HG03342 (cell line): ENCODE measurements around the gene LRP1.

Experiments
- ATAC-seq: cut with Tn5 transposase; IDR thresholded peaks from one replicate; pipeline ENCODE4 v1.9.1; 2021; ENCODE audit warnings: mild to moderate bottlenecking, moderate library complexity; ENCODE audit not compliant: unreplicated experiment

The LRP1 gene

GRCh38 chr12:57127726-57128518 is at the start of gene LRP1:
Gene LRP1, plus strand, starts transcription at chr12:57128483. Its CDS starts 482 bp downstream, at chr12:57128965.
- no peak for ATAC-seq

GRCh38 chr12:57078519-57079404 is 49.5 kb upstream of the LRP1 start, which contains the start of gene NEMP1:
Gene NEMP1, minus strand, starts transcription at chr12:57078791. Its CDS starts 46 bp downstream, at chr12:57078745.
- ATAC-seq = peak; percentile 96

GRCh38 chr12:57079821-57080220 is 48.5 kb upstream of the LRP1 start:
- ATAC-seq = no peak

GRCh38 chr12:57080855-57081254 is 47.4 kb upstream of the LRP1 start:
- no peak for ATAC-seq

GRCh38 chr12:57085999-57086492 is 42.2 kb upstream of the LRP1 start:
- ATAC-seq = no peak

GRCh38 chr12:57086493-57087009 is 41.7 kb upstream of the LRP1 start:
- ATAC-seq = no peak

GRCh38 chr12:57087010-57087690 is 41.1 kb upstream of the LRP1 start:
- ATAC-seq = peak; percentile 30

- ATAC-seq = peak; percentile 30
Measured at GRCh38 chr12:57087691-57088353, 40.5 kb upstream of the LRP1 start.

GRCh38 chr12:57088354-57089270 is 39.7 kb upstream of the LRP1 start, which contains the start of gene NAB2:
Gene NAB2, plus strand, starts transcription at chr12:57089114. Its CDS starts 158 bp downstream, at chr12:57089272.
- peak; percentile 52 for ATAC-seq

GRCh38 chr12:57089271-57090245 is 38.7 kb upstream of the LRP1 start:
- no peak for ATAC-seq

GRCh38 chr12:57090490-57090889 is 37.8 kb upstream of the LRP1 start:
- ATAC-seq = no peak

- no peak for ATAC-seq
Measured at GRCh38 chr12:57090924-57091637, 37.2 kb upstream of the LRP1 start.

GRCh38 chr12:57091638-57092528 is 36.4 kb upstream of the LRP1 start:
- no peak for ATAC-seq

- no peak for ATAC-seq
Measured at GRCh38 chr12:57092529-57092862, 35.8 kb upstream of the LRP1 start.

- ATAC-seq = no peak
Measured at GRCh38 chr12:57092876-57093414, 35.3 kb upstream of the LRP1 start.
